ENCODE data around the gene ANO7. TPM values are rescaled to one million over a fixed set of nuclear protein-coding genes. Genes with fewer than 3 reads are reported as not detected.

Gene ANO7
- total and polyA plus RNA-seq, 2 of the 13 experiments (the other 11 are each of a cell fraction or from before 2014, with no cell fraction given): 4.1 to 4.9 TPM

GRCh38 chr2:241218131-241219029 is 29.9 kb downstream of the ANO7 start (continued):
- TF ChIP-seq ZNF841 (CRISPR knock-in tag; IDR thresholded peaks at IDR 0.05; ENCODE audit: borderline replicate concordance) (peak; percentile 56; the same call in 1 of the 2 replicates), ZNF670 (CRISPR knock-in tag; IDR thresholded peaks at IDR 0.05; ENCODE audit: borderline replicate concordance) (no peak), KLF9 (CRISPR knock-in tag; IDR thresholded peaks at IDR 0.05; ENCODE audit: low read depth) (no peak), THAP8 (CRISPR knock-in tag; IDR thresholded peaks at IDR 0.05; ENCODE audit: borderline replicate concordance) (no peak), SP5 (CRISPR knock-in tag; IDR thresholded peaks at IDR 0.05; ENCODE audit: borderline replicate concordance, low read depth) (peak; percentile 84), ZNF24 (IDR thresholded peaks at IDR 0.05) (no peak), ZNF34 (CRISPR knock-in tag; IDR thresholded peaks at IDR 0.05; ENCODE audit: borderline replicate concordance) (no peak), NFKBIZ (CRISPR knock-in tag; IDR thresholded peaks at IDR 0.05) (no peak), SIX1 (CRISPR knock-in tag; IDR thresholded peaks at IDR 0.05; ENCODE audit: borderline replicate concordance) (no peak), FOXA1 (IDR thresholded peaks at IDR 0.05) (no peak), FOXA1 (CRISPR knock-in tag; IDR thresholded peaks at IDR 0.05) (peak; percentile 61), RARG (CRISPR knock-in tag; IDR thresholded peaks at IDR 0.05; ENCODE audit: low read depth) (no peak), TBX3 (IDR thresholded peaks at IDR 0.05; ENCODE audit: borderline replicate concordance) (no peak), ATF5 (CRISPR knock-in tag; IDR thresholded peaks at IDR 0.05; ENCODE audit: low read depth) (no peak), THRA (CRISPR knock-in tag; IDR thresholded peaks at IDR 0.05; ENCODE audit: borderline replicate concordance) (peak; percentile 45; the same call in 1 of the 2 replicates), ZFP82 (CRISPR knock-in tag; IDR thresholded peaks at IDR 0.05; ENCODE audit: borderline replicate concordance) (peak; percentile 63; the same call in 1 of the 2 replicates), ATM (IDR thresholded peaks at IDR 0.05; ENCODE audit: borderline replicate concordance) (no peak), JUNB (CRISPR knock-in tag; IDR thresholded peaks at IDR 0.05; ENCODE audit: borderline replicate concordance) (no peak), GATA4 (IDR thresholded peaks at IDR 0.05; ENCODE audit: borderline replicate concordance, low read depth) (no peak), ZNF7 (CRISPR knock-in tag; IDR thresholded peaks at IDR 0.05) (no peak), ARHGAP35 (CRISPR knock-in tag; IDR thresholded peaks at IDR 0.05; ENCODE audit: borderline replicate concordance) (no peak), ZNF280B (CRISPR knock-in tag; IDR thresholded peaks at IDR 0.05; ENCODE audit: borderline replicate concordance) (0 out of 2 replicates have a peak, but pooled peaks have one; percentile 79)
